Fibroblast of mammary gland (primary cell): ENCODE results near the gene PLAAT3.
"Not testable (repeated sequence)": the region's sequence is repeated elsewhere in the genome, so short reads cannot be mapped to it uniquely, and the experiment has no call there.

ENCODE experiments used
- DNase-seq: peaks from one replicate; pipeline ENCODE4 v3.0.0-alpha.2; 2010; ENCODE audit warnings: low read depth
- H3K4me3 ChIP-seq: 2 replicates; pipeline ENCODE4 v1.5.1; 2011; ENCODE audit warnings: low read depth, mild to moderate bottlenecking, low read length, moderate library complexity; ENCODE audit not compliant: control insufficient read depth
- CTCF ChIP-seq: conservative IDR thresholded peaks from 2 replicates; pipeline ENCODE4 v1.5.1; 2011; ENCODE audit warnings: low read depth, low read length, inconsistent platforms; ENCODE audit not compliant: control insufficient read depth, insufficient read depth

Gene PLAAT3

GRCh38 chr11:63619967-63620366, 5.7 kb upstream of the PLAAT3 start:
- TF ChIP-seq CTCF, result no peak
- H3K4me3 ChIP-seq, result no peak overlapping the region
- DNase-seq, result no peak

- not testable (repeated sequence) for H3K4me3 ChIP-seq, DNase-seq
Measured at GRCh38 chr11:63617686-63618085, 3.5 kb upstream of the PLAAT3 start.

GRCh38 chr11:63616953-63617352, 2.7 kb upstream of the PLAAT3 start:
- DNase-seq, result no peak
- TF ChIP-seq CTCF, result no peak

DNA sequence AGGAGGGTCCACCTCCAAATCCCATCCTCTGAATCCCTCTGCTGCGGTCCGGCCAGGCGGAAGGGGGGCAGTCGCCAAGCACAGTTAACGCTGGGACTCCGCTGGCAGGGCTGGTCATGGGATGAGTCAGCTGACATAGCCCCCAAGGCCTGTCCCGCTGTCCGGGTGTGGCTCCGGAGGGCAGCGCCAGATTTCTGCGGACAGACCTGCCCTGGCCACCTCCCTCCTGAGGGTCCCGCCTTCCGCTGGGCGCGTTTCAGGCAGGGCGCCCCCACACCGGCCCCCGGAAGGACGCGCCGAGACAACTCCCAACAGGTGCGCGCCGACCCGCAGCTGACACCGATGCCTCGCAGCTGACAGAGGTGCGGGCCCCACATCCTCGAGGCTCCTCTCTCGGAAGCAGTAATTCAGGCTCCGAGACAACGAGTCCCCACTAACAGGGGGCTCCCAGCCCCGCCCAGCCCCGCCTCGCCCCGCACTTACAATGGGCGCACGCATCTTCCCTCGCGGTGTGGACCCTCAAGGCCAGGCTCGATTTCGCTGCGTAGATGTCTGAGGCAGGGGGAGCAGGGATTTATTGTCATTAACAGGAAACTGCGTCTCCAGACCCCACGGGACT, 607 bp downstream of the PLAAT3 start:
- peak overlapping the region; percentile 68 for H3K4me3 ChIP-seq
- no peak for DNase-seq
- no peak for TF ChIP-seq CTCF

More at GRCh38 chr11:63616953-63617352, 2.7 kb upstream of the PLAAT3 start:
- no peak overlapping the region for H3K4me3 ChIP-seq

GRCh38 chr11:63612181-63612580, 2.1 kb downstream of the PLAAT3 start:
- no peak for DNase-seq
- no peak for TF ChIP-seq CTCF
- no peak overlapping the region for H3K4me3 ChIP-seq

- no peak overlapping the region for H3K4me3 ChIP-seq
- DNase-seq, result no peak
- no peak for TF ChIP-seq CTCF
Measured at GRCh38 chr11:63611395-63611747, 2.9 kb downstream of the PLAAT3 start.

DNA sequence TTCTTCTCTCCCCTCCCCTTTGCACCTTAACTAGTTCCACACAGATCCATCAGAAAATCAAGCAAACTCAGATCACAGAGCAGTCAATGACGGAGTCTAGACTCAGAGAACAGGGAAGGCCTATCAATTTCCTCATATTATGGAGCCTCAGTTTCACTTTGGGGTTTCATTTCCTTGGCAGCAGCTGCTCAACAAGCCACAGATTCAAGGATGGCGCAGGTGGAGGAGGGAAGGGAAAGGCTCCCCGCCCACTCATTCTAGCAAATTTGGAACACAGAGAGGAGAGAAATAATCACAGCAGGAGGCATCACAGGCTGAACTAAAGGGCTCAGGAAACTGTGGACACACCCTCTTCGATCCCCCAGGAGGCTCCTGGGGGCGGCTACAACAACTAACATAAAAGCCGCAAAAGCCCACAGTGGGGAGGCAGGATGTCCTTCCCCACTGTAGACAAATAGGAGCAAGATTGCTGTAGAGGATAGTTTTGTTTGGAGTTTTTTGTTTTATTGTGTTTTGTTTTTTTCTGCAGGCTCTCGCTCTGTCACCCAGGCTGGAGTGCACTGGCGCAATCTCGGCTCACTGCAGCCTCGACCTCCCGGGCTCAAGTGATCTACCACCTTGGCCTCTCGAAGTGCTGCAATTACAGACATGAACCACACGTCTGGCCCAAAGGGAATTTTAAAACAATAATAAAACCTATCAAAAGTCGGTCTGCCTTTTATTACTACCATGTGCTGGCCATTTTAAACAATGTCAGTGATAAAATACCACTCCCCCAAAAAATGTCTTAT, 3.4 kb downstream of the PLAAT3 start:
- H3K4me3 ChIP-seq, result no peak overlapping the region
- no peak for TF ChIP-seq CTCF
- DNase-seq, result peak; percentile 61
